Activated T-cell treated with anti-CD3 and anti-CD28 coated beads, Interleukin-2, amount 50 U/mL, for 4 hours (primary cell): Measurements from ENCODE around the gene DESI2. TPM values are rescaled to one million over a fixed set of nuclear protein-coding genes. Genes with fewer than 3 reads are reported as not detected.
"Not testable (repeated sequence)": the region's sequence is repeated elsewhere in the genome, so short reads cannot be mapped to it uniquely, and the experiment has no call there.

Source experiments
- ATAC-seq, 2 donors: fragments of 200-7000 bp; cut with Tn5 transposase; one replicate each; pipeline ENCODE4 v1.10.0; 2021
- DNase-seq: peaks from one replicate; pipeline ENCODE4 v3.0.0-alpha.2; 2020
- H3K27me3 Mint-ChIP-seq: one replicate; pipeline ENCODE4 v1.8.0; 2021; ENCODE audit warnings: low read depth, mixed read lengths
- H3K36me3 Mint-ChIP-seq: one replicate; pipeline ENCODE4 v1.8.0; 2022; ENCODE audit warnings: mixed read lengths; ENCODE audit not compliant: insufficient read depth
- H3K4me1 Mint-ChIP-seq: one replicate; pipeline ENCODE4 v1.8.0; 2021; ENCODE audit warnings: low read depth, mixed read lengths
- H3K4me3 Mint-ChIP-seq: one replicate; pipeline ENCODE4 v1.8.0; 2021; ENCODE audit warnings: mild to moderate bottlenecking, moderate library complexity, mixed read lengths
- H3K9me3 Mint-ChIP-seq: one replicate; pipeline ENCODE4 v1.8.0; 2021; ENCODE audit warnings: mixed read lengths
- total RNA-seq, 3 donors: library from RNA; stranded (reverse); gene quantifications; one replicate each; pipeline ENCODE4 v1.2.1, GENCODE V29; 2021

DESI2 gene
- total RNA-seq, 3 donors from 2014 or later, result 34.5 to 35.1 (median 34.9) TPM

DNA sequence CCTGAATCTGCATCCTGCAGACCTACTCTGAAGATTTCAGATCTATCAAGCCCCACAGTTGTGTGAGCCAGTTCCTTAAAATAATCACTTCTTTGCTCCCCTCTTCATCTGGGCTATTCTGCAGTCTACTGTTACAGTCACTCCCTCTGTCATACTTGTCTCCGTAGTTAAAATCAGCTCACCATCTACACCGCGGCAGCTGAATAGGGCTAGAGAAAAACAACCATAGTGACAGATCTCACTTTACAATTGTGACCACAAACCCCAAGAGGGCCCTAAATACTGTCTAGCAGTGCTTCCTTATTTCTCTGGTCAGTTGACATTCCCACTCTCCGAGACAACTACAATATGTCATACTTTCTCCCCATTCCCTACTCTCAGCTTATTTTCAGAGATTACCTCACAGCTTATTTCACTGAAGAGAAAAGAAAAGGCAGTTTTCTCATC, 12.9 kb downstream of the DESI2 start:
- no peak overlapping the region for H3K4me3 Mint-ChIP-seq
- peaks cover 13% of the 10 kb centered on the region for H3K4me1 Mint-ChIP-seq
- H3K36me3 Mint-ChIP-seq, result peaks cover 5% of the 10 kb centered on the region
- no peaks in the 10 kb centered on the region for H3K9me3 Mint-ChIP-seq
- no peak for ATAC-seq
- H3K27me3 Mint-ChIP-seq, result no peaks in the 10 kb centered on the region
- DNase-seq, result no peak

DNA sequence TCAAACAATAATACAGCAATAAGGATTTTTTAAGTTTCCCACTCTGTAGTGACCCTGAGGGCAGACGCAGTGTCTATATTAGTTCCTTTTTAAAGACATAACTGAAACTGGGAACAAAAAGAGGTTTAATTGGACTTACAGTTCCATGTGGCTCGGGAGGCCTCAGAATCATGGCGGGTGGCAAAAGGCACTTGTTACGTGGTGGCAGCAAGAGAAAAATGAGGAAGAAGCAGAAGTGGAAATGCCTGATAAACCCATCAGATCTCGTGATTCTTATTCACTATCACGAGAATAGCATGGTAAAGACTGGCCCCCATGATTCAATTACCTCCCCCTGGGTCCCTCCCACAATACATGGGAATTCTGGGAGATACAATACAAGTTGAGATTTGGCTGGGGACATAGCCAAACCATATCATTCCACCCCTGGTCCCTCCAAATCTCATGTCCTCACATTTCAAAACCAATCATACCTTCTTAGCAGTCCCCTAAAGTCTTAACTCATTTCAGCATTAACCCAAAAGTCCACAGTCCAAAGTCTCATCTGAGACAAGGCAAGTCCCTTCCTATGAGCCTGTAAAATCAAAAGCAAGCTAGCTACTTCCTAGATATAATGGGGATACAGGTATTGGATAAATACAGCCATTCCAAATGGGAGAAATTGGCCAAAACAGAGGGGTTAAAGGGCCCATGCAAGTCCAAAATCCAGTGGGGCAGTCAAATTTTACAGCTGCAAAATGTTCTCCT, 13.9 kb downstream of the DESI2 start:
- not testable (repeated sequence) for ATAC-seq, H3K36me3 Mint-ChIP-seq, H3K4me3 Mint-ChIP-seq, H3K27me3 Mint-ChIP-seq, H3K9me3 Mint-ChIP-seq, DNase-seq
- H3K4me1 Mint-ChIP-seq, result peaks cover 13% of the 10 kb centered on the region

DNA sequence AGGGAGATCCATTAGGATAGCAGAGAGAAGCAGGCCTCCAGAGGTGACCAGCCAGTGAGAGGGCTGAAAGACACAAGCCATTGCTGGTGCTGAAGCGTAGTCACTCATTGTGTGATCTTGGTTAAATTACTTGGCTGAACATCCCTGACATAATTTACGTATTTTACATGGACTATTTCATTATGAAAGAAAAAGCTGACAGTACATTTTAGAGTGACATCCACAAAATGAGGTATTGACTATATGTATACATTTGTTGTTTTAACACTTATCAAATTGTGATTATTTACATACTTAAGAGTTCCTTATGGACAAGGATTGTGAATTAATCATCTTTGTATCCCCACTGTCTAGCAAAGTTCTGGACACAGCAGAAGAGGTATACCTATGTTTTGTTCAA, 14.9 kb downstream of the DESI2 start:
- Mint-ChIP-seq H3K4me3 (no peak overlapping the region), H3K27me3 (no peaks in the 10 kb centered on the region), H3K36me3 (peaks cover 4% of the 10 kb centered on the region), H3K9me3 (no peaks in the 10 kb centered on the region), H3K4me1 (peaks cover 9% of the 10 kb centered on the region)
- ATAC-seq (no peak), DNase-seq (no peak)

DNA sequence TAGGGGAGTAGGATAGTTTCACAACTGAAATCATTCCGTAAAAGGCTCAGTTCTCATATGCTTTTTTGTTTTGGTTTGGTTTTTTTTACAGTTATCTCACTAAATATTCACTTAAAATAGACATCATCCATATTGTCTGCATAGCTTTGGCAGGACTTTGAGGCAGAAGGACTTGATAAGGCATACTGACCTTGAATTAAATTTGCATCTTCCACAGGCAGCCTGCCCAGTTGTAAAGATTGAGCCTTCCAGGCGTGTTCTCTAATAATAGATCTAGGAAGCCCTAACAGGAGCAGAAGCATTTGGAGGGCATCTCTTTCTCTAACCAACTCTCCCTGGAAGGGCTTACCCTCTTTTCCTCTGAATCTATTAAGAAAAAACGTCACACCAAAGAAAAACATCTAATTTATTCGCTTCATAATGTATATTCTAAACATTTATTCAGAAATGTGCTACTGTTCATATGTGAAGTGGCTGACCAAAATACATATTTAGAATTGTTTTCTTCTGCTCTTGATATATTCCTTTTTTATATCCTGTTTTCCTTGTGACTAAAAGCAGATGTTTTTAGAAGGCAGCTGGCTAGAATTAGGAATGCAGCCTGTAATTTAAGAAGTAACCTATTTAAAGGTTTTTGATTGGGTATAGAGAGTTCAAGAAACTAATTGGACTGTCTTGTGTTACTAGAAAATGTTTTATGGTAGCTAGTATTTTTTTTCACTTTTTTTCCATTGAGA, 20.2 kb downstream of the DESI2 start:
- DNase-seq, result no peak
- no peak for ATAC-seq
- Mint-ChIP-seq H3K9me3 (no peaks in the 10 kb centered on the region), H3K27me3 (no peaks in the 10 kb centered on the region), H3K36me3 (peaks cover 10% of the 10 kb centered on the region), H3K4me3 (no peak overlapping the region), H3K4me1 (peaks cover 8% of the 10 kb centered on the region)

DNA sequence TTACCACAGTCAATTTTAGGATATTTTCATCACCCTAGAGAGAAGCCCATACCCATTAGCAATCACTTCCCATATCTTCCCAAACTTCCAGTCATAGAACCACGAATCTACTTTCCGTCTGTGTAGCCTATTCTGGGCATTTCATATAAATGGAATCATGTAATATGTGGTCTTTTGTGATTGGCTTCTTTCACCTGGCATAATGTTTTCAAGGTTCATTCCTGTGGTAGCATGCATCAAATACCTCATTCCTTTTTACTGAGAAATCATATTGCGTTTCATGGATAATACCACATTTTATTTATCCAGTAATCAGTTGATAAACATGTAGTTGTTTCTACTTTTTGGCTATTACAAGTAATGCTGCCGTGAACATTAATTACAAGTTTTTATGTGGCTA, 21.5 kb downstream of the DESI2 start:
- H3K4me3 Mint-ChIP-seq, result no peak overlapping the region

DNA sequence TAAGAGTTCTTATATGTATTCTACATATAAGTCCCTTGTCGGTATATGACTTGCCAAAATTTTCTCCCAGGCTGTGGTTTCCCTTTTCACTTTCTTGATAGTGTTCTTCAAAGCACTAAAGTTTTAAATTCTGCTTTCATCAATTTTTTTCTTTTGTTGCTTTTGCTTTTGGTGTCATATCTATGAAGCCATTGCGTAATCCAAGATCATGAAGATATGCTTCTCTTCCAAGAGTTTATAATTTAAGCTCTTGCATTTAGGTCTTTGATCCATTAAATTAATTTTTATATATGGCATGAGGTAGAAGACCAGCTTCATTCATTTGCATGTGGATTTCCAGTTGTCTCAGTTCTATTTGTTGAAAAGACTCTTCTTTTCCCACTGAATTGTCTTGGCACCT, 22.2 kb downstream of the DESI2 start:
- peaks cover 6% of the 10 kb centered on the region for H3K4me1 Mint-ChIP-seq
- H3K4me3 Mint-ChIP-seq, result no peak overlapping the region
- no peaks in the 10 kb centered on the region for H3K27me3 Mint-ChIP-seq
- no peak for DNase-seq
- ATAC-seq, result no peak
- peaks cover 14% of the 10 kb centered on the region for H3K36me3 Mint-ChIP-seq
- no peaks in the 10 kb centered on the region for H3K9me3 Mint-ChIP-seq

More for the DNA sequence above, 21.5 kb downstream of the DESI2 start:
- no peak for ATAC-seq
- Mint-ChIP-seq H3K27me3 (no peaks in the 10 kb centered on the region), H3K36me3 (peaks cover 13% of the 10 kb centered on the region), H3K9me3 (no peaks in the 10 kb centered on the region), H3K4me1 (peaks cover 6% of the 10 kb centered on the region)
- no peak for DNase-seq

DNA sequence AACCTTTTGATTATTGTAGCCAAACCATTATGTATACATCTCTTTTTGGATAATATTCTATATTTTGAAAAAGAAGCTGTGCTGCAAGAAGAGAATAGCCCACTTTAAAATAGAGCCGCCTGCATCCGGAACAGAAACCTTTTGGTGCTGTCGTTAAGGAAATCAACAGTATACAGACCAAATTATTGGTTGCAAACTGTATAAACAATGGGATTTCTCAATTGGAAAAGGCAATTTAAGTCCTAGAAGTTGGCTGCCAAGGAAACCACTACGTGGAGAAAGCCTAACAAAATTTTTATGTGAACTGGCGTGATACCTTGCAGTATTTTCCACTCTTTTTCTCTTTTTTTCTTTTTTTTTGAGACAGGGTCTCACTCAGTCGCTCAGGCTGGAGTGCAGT, 25.8 kb downstream of the DESI2 start:
- Mint-ChIP-seq H3K36me3 (peaks cover 19% of the 10 kb centered on the region), H3K4me3 (no peak overlapping the region), H3K9me3 (no peaks in the 10 kb centered on the region), H3K27me3 (no peaks in the 10 kb centered on the region), H3K4me1 (peaks cover 16% of the 10 kb centered on the region)
- no peak for ATAC-seq
- DNase-seq, result no peak

DNA sequence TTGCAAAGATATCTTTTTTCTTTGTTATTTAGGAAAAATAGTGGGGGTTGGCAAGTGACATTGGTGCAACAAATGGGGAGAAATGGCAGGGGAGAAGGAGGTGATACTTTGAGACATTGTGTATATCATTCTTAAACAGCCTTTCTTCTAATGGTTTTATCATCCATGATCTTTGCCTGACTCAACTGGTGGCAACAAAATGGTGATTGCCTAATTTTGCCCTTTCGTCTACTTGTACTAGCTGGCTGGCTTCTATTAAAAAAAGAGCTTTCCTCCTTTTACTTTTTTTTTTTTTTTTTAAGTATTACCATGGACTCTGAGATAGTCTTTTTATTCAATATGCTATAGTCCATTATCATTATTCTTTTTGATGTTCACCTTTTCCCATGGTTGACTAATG, 27.7 kb downstream of the DESI2 start:
- H3K36me3 Mint-ChIP-seq, result peaks cover 16% of the 10 kb centered on the region
- H3K4me1 Mint-ChIP-seq, result peaks cover 15% of the 10 kb centered on the region
- no peak for ATAC-seq
- H3K27me3 Mint-ChIP-seq, result no peaks in the 10 kb centered on the region
- H3K4me3 Mint-ChIP-seq, result no peak overlapping the region
- no peaks in the 10 kb centered on the region for H3K9me3 Mint-ChIP-seq
- no peak for DNase-seq

DNA sequence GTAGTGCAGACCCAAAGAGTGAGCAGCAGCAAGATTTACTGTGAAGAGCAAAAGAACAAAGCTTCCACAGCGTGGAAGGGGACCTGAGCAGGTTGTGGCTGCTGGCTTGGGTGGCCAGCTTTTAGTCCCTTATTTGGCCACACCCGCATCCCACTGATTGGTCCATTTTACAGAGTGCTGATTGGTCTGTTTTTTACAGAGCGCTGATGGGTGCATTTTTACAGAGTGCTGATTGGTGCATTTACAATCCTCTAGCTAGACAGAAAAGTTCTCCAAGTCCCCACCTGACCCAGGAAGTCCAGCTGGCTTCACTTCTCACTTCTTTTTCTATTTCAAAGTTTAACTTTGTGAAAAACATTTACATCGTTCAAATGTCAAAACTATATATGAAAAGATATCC, 29.2 kb downstream of the DESI2 start:
- not testable (repeated sequence) for H3K4me3 Mint-ChIP-seq, H3K27me3 Mint-ChIP-seq, H3K9me3 Mint-ChIP-seq, DNase-seq, ATAC-seq
- peaks cover 22% of the 10 kb centered on the region for H3K36me3 Mint-ChIP-seq
- H3K4me1 Mint-ChIP-seq, result peaks cover 15% of the 10 kb centered on the region

DNA sequence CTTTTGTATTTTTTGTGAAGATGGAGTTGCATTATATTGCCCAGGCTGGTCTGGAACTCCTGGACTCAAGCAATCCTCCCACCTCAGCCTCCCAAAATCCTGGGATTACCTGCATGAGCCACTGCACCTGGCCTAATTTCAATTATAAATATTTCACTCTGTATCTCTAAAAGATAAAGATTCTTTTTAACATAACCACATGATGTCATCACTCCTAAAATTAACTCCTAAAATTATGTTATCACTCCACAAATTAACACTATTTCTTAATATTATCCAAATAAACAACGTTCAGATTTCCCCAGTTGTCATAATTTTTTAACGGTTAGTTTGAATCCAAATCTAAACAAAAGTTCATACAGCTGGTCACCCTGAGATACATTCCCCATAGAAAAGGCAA, 43.0 kb downstream of the DESI2 start:
- Mint-ChIP-seq H3K4me1 (no peaks in the 10 kb centered on the region), H3K27me3 (no peaks in the 10 kb centered on the region), H3K36me3 (peaks cover 57% of the 10 kb centered on the region), H3K4me3 (no peak overlapping the region), H3K9me3 (peaks cover 15% of the 10 kb centered on the region)
- ATAC-seq (no peak), DNase-seq (no peak)

DNA sequence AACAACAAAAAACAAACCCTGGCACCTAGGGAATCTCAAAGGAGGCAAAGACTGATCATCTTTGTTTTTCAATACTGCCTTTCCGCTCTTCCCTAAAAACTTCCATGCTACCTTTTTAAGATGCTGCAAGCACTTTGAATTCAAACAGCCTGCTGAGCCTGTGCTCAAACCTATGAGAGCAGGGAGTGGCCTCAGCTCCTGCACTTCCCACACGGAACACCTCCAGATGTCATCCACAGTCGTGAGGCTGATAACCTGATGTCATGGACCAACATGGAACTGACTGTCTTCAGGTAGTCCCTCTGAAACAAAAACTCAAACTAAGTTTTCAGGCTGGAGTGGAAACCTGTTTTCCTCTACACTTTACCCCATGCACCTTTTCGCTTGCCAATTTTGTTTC, 46.8 kb downstream of the DESI2 start:
- Mint-ChIP-seq H3K36me3 (peaks cover 51% of the 10 kb centered on the region), H3K4me1 (no peaks in the 10 kb centered on the region), H3K9me3 (peaks cover 15% of the 10 kb centered on the region), H3K4me3 (no peak overlapping the region), H3K27me3 (no peaks in the 10 kb centered on the region)
- no peak for DNase-seq
- ATAC-seq, result no peak

DNA sequence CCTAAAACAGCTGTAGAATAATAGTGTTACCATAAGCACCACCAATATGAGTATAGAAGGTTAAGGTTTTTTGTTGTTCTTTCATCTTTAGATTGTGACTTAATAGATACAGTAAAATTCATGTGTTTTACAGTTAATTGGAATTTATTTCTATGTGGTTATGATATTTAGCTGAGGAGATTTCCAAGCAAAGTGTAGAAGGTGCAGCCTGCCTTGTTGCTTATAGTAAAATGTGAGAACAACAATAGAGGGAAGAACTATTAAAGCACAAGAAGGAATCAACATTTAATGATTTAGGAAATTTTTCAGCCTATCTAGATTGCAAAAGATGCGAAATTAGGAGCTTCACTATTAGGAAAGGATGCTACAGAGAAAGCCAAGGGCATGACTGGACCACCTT, 47.9 kb downstream of the DESI2 start:
- Mint-ChIP-seq H3K9me3 (peaks cover 15% of the 10 kb centered on the region), H3K36me3 (peaks cover 55% of the 10 kb centered on the region)

DNA sequence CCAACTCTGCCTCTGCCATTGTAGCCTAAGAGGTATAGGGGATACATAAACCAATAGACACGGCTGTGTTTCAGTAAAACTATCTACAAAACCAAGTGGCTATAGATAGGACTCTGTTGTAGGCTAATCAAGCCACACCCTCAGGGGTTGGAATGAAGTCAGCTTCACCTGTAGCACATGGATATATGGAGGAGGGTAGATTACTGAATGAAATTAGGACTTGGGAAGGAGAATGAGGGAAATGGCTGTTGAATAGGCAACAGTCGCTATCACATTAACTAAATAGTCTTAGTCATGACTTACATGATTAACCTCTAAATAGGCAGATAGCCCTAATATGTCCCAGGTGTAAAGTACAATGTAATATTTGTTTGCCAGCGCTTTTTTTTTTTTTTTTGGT, 49.7 kb downstream of the DESI2 start:
- DNase-seq (no peak), ATAC-seq (no peak)
- Mint-ChIP-seq H3K4me3 (no peak overlapping the region), H3K9me3 (peaks cover 15% of the 10 kb centered on the region), H3K36me3 (peaks cover 48% of the 10 kb centered on the region), H3K4me1 (no peaks in the 10 kb centered on the region), H3K27me3 (no peaks in the 10 kb centered on the region)

More for the DNA sequence above, 47.9 kb downstream of the DESI2 start:
- Mint-ChIP-seq H3K4me1 (no peaks in the 10 kb centered on the region), H3K27me3 (no peaks in the 10 kb centered on the region), H3K4me3 (no peak overlapping the region)
- ATAC-seq (no peak), DNase-seq (no peak)

DNA sequence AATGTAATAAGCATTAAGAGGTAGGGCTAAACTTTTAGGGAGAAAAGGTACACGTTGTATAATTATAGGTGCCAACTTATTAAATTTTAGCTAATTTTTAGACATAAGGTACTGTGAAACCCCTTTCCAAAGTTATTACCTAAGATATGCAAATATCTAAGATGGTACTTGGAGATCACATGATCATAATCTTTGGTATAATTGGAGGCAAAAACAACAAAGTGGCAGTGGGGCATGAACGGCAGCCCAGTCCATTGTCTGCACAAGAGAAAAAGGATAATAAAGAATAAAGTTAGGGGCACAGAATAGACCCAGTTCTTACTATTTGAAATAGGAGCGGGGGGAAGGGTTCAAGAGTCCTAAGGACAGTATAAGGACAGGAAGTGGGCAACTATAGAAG, 51.2 kb downstream of the DESI2 start:
- DNase-seq (no peak), ATAC-seq (no peak)
- no peak overlapping the region for H3K4me3 Mint-ChIP-seq
- H3K36me3 Mint-ChIP-seq, result peaks cover 36% of the 10 kb centered on the region
- H3K4me1 Mint-ChIP-seq, result no peaks in the 10 kb centered on the region
- H3K27me3 Mint-ChIP-seq, result no peaks in the 10 kb centered on the region
- peaks cover 11% of the 10 kb centered on the region for H3K9me3 Mint-ChIP-seq
